HEK293T (cell line): ENCODE results near the gene TMEM62.
"Not testable (repeated sequence)": the region's sequence is repeated elsewhere in the genome, so short reads cannot be mapped to it uniquely, and the experiment has no call there.

Experiments
- CTCF ChIA-PET: fragments of 350-600 bp; formaldehyde crosslinking; extraction: SDS; loops from one replicate; lab custom pipeline; 2021; ENCODE audit warnings: antibody characterized with exemption, inconsistent platforms; lab: Yijun Ruan, JAX
- POLR2A ChIA-PET: fragments of 350-600 bp; formaldehyde crosslinking; extraction: SDS; loops from one replicate; lab custom pipeline; 2020; ENCODE audit warnings: antibody characterized with exemption, inconsistent platforms; lab: Yijun Ruan, JAX
- DNase-seq: peaks from one replicate; pipeline ENCODE4 v3.0.0; 2012; ENCODE audit warnings: mixed read lengths; ENCODE audit errors: extremely low spot score
- ARNT ChIP-seq: fragments of 450-650 bp; IDR thresholded peaks from 2 replicates; pipeline ENCODE4 v1.6.1; 2017; ENCODE audit warnings: mild to moderate bottlenecking
- BHLHE40 ChIP-seq: fragments of 450-650 bp; IDR thresholded peaks from 2 replicates; pipeline ENCODE4 v1.6.1; 2016; ENCODE audit warnings: mild to moderate bottlenecking, moderate library complexity, borderline replicate concordance
- CTBP1 ChIP-seq: fragments of 450-650 bp; IDR thresholded peaks from 2 replicates; pipeline ENCODE4 v1.6.1; 2016; ENCODE audit warnings: borderline replicate concordance
- ELF4 ChIP-seq: fragments of 450-650 bp; IDR thresholded peaks from 2 replicates; pipeline ENCODE4 v1.6.1; 2017; ENCODE audit warnings: antibody characterized with exemption
- FOXA1 ChIP-seq: fragments of 450-650 bp; IDR thresholded peaks from 2 replicates; pipeline ENCODE4 v1.6.1; 2016; ENCODE audit warnings: mild to moderate bottlenecking
- FOXK2 ChIP-seq: fragments of 450-650 bp; IDR thresholded peaks from 2 replicates; pipeline ENCODE4 v1.6.1; 2016; ENCODE audit warnings: mild to moderate bottlenecking
- FOXM1 ChIP-seq: fragments of 450-650 bp; IDR thresholded peaks from 2 replicates; pipeline ENCODE4 v1.6.1; 2017; ENCODE audit warnings: mild to moderate bottlenecking, borderline replicate concordance
- HDGF ChIP-seq: fragments of 450-650 bp; IDR thresholded peaks from 2 replicates; pipeline ENCODE4 v1.6.1; 2017; ENCODE audit warnings: antibody characterized with exemption, borderline replicate concordance
- L3MBTL2 ChIP-seq: fragments of 450-650 bp; conservative IDR thresholded peaks from 2 replicates; pipeline ENCODE4 v1.6.1; 2016; ENCODE audit warnings: mild to moderate bottlenecking
- LEF1 ChIP-seq: fragments of 450-650 bp; IDR thresholded peaks from 2 replicates; pipeline ENCODE4 v1.6.1; 2017; ENCODE audit warnings: mild to moderate bottlenecking, borderline replicate concordance
- NFRKB ChIP-seq: fragments of 450-650 bp; IDR thresholded peaks from 2 replicates; pipeline ENCODE4 v1.6.1; 2016; ENCODE audit warnings: mild to moderate bottlenecking, moderate library complexity
- SP1 ChIP-seq: fragments of 450-650 bp; IDR thresholded peaks from 2 replicates; pipeline ENCODE4 v1.6.1; 2017
- SUZ12 ChIP-seq: fragments of 450-650 bp; IDR thresholded peaks from 2 replicates; pipeline ENCODE4 v1.6.1; 2016; ENCODE audit warnings: mild to moderate bottlenecking
- ZNF384 ChIP-seq: fragments of 450-650 bp; IDR thresholded peaks from 2 replicates; pipeline ENCODE4 v1.6.1; 2016
- TF ChIP-seq, protein P1 (sequence below): fragments of 450-650 bp; IDR thresholded peaks from 2 replicates; pipeline ENCODE4 v1.6.1; 2016

The TMEM62 gene

DNA sequence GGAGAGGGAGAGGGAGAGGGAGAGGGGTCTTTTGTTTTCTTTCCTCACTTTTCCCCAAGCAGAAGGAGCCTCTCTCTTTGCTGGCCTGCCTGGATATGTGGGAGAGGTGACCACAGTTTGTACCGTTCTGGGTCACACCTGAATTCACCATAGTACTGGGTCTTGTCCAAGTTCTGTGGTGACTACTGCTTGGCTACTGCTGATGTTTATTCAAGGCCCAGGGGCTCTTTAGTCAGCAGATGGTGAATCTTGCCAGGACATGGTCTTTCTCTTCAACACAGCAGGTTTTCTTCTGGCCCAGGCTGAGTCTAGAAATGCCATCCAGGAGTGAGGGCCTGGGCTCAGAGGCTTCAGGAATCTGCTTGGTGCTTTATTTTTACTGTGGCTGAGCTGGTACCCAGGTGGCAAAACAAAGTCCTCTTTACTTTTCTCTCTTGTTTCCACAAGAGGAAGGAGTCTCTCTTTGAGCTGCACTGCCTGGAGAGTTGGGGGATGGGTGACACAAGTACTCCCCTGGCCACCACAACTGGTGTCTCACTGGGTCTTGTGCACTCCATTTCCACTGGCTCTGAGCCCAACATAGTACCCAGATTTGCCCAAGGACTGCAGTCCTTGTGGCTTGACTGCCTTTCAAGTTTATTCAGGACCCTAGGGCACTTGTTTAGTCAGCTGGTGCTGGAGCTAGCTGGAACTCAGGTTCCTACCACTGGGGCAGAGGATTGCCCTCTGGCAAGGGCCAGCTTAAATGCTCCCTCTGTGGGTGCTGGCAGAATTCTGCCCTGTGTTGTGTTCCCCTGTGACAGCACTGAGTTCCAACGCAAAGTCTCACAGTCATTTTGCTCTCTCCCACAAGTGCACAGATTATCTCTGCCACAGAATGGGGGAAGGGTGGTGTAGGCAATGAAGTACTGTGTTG, 35.1 kb downstream of the TMEM62 start:
- DNase-seq, result no peak
- no peak for TF ChIP-seq FOXK2
- TF ChIP-seq ARNT, result no peak
- TF ChIP-seq ZNF384, result no peak
- no peak for TF ChIP-seq L3MBTL2
- TF ChIP-seq LEF1, result no peak
- no peak for TF ChIP-seq ELF4
- TF ChIP-seq, protein P1, sequence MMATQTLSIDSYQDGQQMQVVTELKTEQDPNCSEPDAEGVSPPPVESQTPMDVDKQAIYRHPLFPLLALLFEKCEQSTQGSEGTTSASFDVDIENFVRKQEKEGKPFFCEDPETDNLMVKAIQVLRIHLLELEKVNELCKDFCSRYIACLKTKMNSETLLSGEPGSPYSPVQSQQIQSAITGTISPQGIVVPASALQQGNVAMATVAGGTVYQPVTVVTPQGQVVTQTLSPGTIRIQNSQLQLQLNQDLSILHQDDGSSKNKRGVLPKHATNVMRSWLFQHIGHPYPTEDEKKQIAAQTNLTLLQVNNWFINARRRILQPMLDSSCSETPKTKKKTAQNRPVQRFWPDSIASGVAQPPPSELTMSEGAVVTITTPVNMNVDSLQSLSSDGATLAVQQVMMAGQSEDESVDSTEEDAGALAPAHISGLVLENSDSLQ, result no peak
- TF ChIP-seq FOXA1, result no peak
- TF ChIP-seq SP1, result no peak
- TF ChIP-seq FOXM1, result no peak
- no peak for TF ChIP-seq CTBP1
- POLR2A ChIA-PET, result interaction anchor here (0.9 kb wide), 1 partner anchor 19 kb away, joined by 3 read pairs; no protein-coding TSS in a partner anchor
- CTCF ChIA-PET, result no interaction called here

DNA sequence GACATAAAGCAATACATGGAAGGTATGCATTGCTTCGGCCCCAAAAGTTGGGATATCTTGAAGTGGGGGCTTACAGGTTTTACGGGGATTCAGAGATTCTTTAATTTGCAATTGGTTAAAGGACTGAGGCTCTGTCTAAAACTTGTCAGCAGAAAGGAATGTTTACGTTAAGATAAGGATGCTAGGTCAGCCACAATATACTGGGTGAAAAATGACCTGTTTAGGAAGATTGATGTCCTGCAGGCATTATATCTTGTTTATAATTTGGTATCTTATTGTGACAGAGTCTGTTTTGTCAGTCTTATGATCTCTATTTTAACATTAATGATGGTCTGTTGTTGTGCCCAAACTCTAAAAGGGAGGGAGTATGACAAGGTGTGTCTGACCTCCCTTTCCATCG, 36.5 kb downstream of the TMEM62 start:
- ChIA-PET CTCF (no interaction called here), POLR2A (no interaction called here)
- DNase-seq, result no peak
- TF ChIP-seq, protein P1, result peak; percentile 38; the same call in 1 of the 2 replicates
- no peak for TF ChIP-seq ARNT

DNA sequence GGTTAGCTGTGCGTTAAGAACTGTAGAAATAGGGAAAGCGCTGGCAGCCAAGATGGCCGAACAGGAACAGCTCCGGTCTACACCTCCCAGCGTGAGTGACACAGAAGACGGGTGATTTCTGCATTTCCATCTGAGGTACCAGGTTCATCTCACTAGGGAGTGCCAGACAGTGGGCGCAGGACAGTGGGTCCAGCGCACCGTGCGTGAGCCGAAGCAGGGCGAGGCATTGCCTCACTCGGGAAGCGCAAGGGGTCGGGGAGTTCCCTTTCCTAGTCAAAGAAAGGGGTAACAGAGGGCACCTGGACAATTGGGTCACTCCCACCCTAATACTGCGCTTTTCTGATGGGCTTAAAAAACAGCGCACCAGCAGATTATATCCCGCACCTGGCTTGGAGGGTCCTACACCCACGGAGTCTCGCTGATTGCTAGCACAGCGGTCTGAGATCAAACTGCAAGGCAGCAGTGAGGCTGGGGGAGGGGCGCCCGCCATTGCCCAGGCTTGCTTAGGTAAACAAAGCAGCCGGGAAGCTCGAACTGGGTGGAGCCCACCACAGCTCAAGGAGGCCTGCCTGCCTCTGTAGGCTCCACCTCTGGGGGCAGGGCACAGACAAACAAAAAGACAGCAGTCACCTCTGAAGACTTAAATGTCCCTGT, 42.4 kb downstream of the TMEM62 start:
- POLR2A ChIA-PET, DNase-seq: not testable (repeated sequence)
- CTCF ChIA-PET, result interaction anchor here (0.6 kb wide), 1 partner anchor 10 kb away, joined by 5 read pairs; no protein-coding TSS in a partner anchor

DNA sequence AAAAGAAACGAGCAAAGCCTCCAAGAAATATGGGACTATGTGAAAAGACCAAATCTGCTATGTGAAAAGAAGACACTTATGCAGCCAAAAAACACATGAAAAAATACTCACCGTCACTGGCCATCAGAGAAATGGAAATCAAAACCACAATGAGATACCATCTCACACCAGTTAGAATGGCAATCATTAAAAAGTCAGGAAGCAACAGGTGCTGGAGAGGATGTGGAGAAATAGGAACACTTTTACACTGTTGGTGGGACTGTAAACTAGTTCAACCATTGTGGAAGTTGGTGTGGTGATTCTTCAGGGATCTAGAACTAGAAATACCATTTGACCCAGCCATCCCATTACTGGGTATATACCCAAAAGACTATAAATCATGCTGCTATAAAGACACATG, 43.8 kb downstream of the TMEM62 start:
- POLR2A ChIA-PET, CTCF ChIA-PET, DNase-seq: not testable (repeated sequence)

DNA sequence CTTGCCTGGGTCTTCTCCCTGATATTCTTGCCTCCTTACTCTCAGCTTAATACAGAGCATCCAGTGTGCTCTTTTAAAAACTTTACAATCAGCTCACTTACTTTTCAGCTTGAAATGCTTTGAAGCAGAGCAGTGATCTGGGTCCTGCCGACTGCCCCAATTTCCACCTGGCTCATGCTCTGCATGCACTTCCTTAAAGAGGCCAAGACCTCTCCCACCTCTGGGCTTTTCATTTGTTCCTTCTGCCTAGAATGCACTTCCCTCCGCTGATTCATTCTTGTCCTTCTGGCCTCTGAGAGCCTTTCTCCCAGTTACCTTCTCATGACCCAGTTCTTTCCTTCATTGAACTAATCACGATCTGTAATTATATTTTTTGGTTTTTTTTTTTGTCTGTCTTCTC, 49.9 kb downstream of the TMEM62 start:
- DNase-seq, result no peak
- ChIA-PET POLR2A (interaction anchor here (0.5 kb wide), 1 partner anchor 473 kb away, joined by 3 read pairs; no protein-coding TSS in a partner anchor), CTCF (interaction anchor here (1.2 kb wide), 1 partner anchor 21 kb away, joined by 3 read pairs; no protein-coding TSS in a partner anchor)
- no peak for TF ChIP-seq SUZ12
- TF ChIP-seq FOXK2, result no peak
- TF ChIP-seq NFRKB, result no peak
- TF ChIP-seq BHLHE40, result no peak
- no peak for TF ChIP-seq HDGF
- no peak for TF ChIP-seq ZNF384

DNA sequence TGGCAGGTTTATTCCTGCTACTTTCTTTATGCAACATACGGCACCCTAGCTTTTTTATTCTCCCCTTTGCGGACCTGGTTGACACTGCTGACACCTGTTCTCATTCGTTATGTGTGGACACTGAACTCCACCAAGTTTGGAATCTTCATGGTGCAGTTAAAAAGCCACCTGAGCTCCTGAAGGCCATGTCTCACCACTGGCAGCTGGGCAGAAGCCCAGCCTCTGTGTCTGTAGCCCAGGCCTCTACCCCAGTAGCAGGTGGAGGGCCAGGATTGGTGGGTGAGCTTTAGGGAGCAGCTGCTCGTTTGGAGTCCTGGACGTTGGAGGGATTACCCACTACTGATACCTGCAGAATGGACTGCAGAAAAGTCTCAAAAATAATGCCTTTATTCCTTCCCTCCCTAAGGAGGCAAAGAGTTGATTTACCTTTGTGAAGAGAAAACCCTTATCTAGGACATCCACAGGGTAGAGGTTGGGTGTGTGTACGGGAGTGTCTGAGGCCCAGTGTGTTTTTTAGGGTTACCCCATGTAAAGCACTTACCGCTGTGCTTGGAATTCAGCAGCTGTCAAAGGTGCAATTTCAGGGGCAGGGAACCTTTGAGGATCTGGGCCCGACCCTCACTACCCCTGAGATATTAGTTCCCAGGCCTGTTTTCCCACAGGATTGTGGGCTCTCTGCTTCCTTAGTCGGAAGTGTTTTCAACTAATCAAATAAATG, 51.2 kb downstream of the TMEM62 start:
- TF ChIP-seq BHLHE40, result no peak
- TF ChIP-seq CTBP1, result no peak
- TF ChIP-seq, protein P1, result no peak
- TF ChIP-seq FOXK2, result no peak
- no peak for TF ChIP-seq HDGF
- TF ChIP-seq SUZ12, result no peak
- TF ChIP-seq NFRKB, result no peak
- no peak for TF ChIP-seq FOXM1
- TF ChIP-seq L3MBTL2, result no peak
- DNase-seq, result no peak
- CTCF ChIA-PET, result interaction anchor here (1.6 kb wide), 1 partner anchor 10 kb away, joined by 7 read pairs; no protein-coding TSS in a partner anchor
- POLR2A ChIA-PET, result no interaction called here
